ENCODE measurements around the gene SOX12.

GRCh38 chr20:297098-297924 lies 28.0 kb upstream of the SOX12 start, which contains the start of gene ZCCHC3:
- peak in 7 of 11 experiments; percentile 4 to 42 (median 27) for TF ChIP-seq CTCF (IDR thresholded peaks at IDR 0.05 in 8 of 11, conservative IDR thresholded peaks at IDR 0.05 in 3 of 11)
- TF ChIP-seq POLR2A (IDR thresholded peaks at IDR 0.05) = peak in 1 of 3 donors; percentile 28
- TF ChIP-seq POLR2AphosphoS5 (IDR thresholded peaks at IDR 0.05) = peak; percentile 83 to 91 (median 88)

Data from spleen (tissue), 7 donors.